HG03575 (cell line): ENCODE data around the gene LGALS1.
"Not testable (repeated sequence)": the region's sequence is repeated elsewhere in the genome, so short reads cannot be mapped to it uniquely, and the experiment has no call there.

Experiments
- ATAC-seq: cut with Tn5 transposase; IDR thresholded peaks from one replicate; pipeline ENCODE4 v1.9.1; 2021; ENCODE audit not compliant: unreplicated experiment, insufficient number of reproducible peaks, low FRiP score; ENCODE audit errors: extremely low read depth

LGALS1 gene

DNA sequence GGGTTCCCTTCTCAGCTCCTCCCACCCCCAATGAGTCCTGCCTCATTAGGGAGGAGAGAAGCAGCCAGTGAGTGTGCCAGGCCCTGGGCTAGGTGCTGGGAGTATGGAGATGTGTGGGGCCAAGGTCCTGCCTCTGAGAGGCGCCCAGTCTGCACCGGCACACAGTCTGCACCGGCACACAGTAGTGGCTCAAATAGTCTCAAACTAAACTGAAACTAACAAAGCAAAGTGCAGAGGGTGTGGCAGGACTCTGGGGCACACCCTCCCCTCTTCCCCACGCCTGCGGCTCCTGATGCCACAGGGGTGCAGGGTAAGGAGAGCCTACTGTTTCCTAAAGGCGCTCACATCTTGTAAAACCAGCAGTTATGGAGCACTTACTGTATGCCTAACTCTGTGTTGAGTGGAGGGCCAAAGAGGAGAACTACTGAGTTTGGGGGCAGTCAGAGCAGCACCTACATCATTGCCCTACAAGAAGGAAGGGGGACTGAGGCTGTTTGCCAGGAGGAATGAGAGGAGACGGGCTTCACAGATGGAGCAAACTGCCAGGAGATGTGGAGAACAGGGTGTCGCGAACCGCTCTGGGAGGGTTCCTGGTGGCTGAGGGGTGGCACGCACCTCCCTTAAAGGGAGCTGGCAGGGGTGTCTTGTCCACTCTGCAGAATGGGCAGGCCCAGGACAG, 36.9 kb upstream of the LGALS1 start:
- no peak for ATAC-seq

DNA sequence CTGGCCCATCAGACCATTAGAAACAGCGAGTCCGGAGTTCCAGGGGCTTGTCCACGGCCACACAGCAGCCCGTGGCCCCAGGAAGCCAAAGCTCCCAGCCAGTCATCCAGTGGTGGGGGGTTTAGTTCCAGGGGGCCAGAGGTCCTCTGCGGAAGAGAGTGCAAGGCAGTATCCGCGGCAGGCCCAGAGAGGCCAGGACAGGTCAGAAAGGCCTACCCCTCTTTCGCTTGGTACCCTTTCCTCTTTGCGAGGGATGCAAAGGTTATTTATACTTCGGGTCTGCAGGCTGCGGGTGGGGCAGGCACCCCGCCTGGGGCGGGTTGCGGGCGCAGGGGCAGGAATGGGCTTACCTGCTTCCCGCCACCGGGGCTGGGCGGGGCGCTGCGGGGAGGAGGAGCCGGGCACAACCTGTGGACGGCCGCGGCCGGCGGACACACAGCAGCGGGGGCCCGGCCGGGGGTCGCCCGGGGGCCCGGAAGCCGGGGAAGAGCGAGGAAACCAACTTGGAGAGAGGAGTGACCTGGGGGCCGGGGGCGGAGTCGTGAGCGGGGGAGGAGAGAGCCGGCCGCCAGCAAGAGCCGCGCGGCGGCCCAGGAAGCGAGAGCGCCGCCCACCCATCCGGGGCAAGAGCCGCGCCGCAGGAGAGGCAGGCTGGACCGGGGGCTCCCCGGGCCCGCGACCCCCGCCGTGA, 36.2 kb upstream of the LGALS1 start, which contains the start of gene SH3BP1:
Gene SH3BP1 (plus strand): TSS at position 600 of the 691 bp plus-strand sequence. CDS start 119 bp downstream, outside the sequence.
- no peak for ATAC-seq

DNA sequence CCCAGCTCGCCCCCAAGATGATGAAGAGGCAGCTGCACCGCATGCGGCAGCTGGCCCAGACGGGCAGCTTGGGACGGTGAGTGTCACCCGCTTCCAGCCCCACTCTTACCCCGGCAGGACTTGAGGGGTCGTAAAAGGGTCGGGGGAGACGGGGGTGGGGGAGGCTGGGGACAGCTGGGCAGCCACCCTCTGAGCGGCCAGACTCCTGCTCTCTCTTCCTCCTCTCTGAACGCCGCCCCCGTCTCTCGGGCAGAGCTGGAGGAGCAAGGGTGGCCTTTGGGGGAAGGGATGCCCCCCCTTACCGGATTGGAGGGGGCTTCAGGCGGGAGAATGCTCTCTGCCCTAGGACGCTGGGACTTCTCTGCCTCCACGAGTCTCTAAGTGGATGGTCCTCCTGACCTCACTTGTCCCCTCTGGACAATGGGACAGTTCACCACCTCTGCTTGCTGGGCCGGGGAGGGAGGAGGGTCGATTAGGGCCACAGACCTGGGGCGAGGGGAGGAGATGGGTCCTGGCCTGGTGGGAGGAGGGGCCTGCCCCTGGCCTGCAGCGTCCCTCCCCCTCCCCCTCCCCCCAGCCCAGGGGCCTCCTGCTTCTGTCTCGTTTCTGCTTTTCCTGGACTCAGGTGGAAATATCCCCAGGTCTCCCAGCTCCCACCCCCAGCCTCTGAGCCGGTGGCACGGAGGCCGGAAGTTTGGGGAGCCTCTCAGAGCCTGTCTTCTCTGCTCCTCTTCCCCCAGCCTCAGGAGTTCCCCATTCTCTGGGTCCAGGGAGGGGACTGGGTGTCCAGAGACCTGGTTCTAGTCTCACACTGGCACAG, 35.5 kb upstream of the LGALS1 start:
- no peak for ATAC-seq

DNA sequence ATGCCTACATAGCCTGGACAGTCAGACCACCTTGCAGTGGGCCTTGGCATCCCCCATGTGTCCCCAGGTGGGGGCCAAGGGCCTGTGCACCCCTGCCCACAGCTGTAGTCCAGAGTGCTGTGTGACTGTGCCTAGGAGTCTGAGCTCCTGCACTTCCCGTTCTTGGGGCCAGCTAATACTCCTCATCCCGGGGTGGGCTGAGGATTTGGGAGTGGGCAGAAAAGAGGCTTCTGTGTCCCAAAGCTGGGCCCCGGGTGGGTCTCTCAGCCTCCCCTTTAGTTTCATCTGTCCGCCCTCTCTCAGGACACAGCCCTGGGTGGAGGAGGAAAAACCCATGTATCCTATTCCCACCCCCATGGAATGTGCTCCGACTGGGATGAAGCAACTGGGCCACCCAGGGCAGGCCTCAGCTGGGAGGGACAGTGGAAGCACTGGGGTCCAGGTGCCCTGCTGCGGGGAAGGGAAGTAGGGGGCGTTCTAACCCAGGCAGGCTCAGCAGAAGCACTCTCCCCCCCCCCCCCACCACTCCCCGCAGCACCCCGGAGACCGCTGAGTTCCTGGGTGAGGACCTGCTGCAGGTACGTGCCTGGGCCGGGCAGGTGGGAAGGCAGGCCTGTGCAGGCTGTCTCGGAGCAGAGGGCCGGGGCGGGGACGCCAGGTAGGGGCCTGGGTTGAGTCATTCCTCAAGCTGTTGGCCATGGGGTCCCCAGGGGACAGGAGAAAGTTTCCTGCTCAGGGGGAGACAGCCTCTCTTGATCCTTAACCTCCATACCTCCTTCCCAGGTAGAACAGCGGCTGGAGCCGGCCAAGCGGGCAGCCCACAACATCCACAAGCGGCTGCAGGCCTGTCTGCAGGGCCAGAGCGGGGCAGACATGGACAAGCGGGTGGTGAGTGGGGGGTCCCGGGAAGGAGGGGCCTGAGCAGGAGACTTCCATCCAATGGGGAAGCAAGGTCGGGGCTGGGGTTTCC, 34.6 kb upstream of the LGALS1 start:
- no peak for ATAC-seq

DNA sequence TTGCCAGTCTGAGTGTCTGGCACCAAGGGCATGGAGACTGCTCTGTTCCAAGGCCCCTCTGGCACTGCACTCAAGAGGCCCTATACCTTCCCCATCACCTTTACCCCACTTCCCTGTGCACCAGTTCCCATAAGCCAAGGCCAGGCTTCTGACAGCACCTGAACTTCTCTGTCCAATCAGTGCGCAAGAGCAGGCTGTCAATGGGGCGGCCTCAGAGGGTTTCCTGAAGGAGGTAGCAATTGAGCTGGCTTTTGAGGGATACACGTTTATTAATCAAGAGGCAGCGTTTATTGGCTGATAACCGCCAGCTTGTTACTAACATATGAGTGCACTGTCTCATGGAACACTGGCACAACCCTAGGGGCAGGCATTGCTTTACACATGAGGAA, 33.9 kb upstream of the LGALS1 start:
- no peak for ATAC-seq

DNA sequence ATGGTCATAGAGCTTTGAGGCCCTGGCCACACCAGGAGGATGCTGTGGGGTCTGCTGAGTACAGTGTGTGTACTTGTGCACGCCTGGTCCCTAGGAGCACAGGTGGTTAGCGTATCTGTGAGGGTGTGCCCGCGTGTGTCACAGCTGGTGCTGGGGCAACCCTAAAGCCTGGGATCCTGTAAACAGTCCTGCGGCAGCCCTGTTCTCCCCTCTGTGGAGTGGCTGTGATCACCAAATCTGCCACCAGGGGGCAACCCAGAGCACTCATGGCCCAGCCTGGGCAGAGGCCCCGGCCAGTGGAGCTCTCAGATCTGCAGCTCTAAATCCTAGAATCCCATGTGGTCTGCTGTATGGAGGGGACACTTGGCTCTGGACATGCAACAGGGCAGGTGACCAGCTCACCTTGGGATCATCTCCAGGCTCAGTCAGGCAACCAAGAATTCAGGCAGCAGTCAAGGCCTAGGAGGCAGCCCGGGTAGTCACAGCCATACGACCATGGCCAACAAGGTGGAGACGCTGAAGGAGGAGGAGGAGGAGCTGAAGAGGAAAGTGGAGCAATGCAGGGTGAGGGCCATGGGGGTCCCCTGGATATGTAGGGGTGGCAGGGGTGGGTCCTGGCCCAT, 32.1 kb upstream of the LGALS1 start:
- ATAC-seq = no peak

DNA sequence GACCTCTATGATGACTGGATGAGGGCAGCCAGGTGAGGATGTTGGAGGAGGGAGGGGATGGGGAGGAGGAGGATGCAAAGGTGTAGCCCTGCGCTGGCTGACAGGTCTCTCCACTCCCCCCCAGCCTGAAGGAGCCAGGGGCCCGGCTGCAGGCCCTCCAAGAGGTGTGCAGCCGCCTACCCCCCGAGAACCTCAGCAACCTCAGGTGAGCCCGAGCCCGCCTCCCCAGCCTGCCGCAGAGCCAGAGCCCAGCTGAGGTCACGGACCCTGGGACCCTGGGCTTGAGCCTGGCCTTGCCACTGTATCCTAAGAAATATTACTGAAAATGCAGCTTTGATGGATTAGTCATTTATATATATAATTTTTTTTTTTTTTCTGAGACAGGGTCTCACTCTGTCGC, 28.1 kb upstream of the LGALS1 start:
- no peak for ATAC-seq

DNA sequence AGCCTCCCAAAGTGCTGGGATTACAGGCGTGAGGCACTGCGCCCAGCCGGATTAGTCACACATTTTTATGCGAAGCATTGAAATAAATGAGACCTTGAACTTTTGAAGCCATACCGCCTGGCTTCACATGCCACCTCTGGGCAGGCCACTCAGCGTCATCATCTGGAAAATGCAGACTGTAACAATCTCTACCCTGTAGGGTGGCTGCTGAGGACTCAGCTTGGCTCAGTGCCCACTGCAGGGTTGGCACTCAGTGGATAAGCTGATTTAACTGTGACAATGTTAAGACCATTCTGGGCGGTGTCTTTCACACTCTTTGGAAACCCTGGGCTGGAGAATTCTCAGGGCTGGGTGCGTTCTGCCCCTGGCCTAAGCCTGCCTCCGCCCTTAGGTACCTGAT, 27.5 kb upstream of the LGALS1 start:
- no peak for ATAC-seq

DNA sequence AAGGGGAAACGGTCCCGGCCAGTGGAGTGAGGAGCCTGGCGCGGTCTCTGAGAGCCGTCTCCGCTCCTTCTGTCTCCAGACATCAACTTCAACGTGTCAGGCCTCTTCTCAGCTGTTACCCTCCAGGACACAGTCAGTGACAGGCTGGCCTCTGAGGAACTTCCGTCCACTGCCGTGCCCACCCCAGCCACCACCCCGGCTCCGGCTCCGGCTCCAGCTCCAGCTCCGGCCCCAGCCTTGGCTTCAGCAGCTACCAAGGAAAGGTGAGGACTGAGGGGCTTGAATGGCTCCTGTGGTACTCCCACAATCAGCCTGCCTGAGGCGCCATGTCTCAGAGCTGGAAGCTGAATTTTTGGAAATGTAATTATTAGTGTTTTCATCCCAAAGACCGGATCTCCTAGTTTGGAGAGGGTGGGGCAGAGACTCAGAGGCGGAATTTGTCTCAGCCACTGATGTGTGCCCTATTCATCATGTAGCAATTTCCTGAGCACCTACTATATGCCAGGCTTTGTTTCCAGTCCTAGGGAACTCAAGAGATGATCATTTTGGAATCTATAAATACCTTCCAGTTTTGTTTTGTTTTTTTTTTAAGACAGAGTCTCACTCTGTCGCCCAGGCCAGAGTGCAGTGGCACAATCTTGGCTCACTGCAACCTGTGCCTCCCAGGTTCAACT, 24.8 kb upstream of the LGALS1 start:
- ATAC-seq = no peak

DNA sequence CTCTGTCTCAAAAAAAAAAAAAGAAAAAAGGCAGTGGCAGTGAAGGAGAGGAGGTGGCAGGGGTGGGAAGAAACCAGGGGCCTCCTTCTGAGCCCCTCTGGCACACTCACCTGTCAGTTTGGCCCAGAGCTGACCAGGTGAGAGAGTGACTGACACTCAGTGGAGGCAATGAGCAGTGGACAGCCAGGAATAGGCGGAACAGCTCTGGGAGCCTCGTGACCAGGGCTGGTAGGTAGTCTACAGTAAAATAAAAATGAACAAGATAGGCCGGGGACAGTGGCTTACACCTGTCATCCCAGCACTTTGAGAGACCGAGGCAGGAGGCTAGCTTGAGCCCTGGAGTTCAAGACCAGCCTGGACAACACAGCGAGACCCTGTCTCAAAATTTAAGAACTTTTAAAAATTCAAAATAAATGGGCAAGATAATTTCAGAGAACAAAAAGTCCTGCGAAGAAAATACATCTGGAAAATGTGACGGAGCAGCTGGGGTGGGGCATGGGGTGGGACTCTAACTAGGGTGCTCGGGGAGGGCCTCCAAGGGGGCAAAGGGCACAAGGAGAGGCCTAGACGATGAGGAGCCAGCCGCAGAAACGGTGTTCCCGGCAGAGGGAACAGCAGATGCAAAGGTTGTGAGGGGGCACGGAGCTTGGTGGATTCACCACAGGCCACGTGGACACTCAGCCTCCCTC, 20.7 kb upstream of the LGALS1 start:
- no peak for ATAC-seq

DNA sequence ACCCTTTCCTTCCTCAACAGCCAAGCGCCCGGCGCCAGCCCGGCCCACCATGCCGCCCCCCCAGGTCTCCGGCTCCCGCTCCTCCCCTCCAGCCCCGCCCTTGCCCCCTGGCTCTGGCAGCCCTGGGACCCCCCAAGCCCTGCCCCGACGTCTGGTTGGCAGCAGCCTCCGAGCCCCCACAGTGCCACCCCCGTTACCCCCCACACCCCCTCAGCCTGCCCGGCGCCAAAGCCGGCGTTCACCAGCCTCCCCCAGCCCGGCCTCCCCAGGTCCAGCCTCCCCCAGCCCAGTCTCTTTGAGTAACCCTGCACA, 20.2 kb upstream of the LGALS1 start:
- no peak for ATAC-seq

DNA sequence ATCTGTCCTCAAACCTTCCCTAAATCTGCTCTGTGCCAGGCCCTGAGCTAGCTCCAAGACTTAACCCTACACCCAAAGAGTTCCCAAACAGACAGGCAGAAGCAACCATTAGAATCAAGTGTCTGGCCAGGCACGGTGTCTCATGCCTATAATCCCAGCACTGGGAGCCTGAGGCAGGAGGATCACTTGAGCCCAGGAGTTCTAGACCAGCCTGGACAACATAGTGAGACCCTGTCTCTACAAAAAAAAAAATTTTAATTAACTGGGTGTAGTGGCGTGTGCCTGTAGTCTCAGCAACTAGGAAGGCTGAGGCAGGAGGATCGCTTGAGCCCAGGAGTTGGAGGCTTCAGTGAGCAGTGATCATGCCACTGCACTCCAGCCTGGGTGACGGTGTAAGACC, 18.9 kb upstream of the LGALS1 start:
- not testable (repeated sequence) for ATAC-seq

DNA sequence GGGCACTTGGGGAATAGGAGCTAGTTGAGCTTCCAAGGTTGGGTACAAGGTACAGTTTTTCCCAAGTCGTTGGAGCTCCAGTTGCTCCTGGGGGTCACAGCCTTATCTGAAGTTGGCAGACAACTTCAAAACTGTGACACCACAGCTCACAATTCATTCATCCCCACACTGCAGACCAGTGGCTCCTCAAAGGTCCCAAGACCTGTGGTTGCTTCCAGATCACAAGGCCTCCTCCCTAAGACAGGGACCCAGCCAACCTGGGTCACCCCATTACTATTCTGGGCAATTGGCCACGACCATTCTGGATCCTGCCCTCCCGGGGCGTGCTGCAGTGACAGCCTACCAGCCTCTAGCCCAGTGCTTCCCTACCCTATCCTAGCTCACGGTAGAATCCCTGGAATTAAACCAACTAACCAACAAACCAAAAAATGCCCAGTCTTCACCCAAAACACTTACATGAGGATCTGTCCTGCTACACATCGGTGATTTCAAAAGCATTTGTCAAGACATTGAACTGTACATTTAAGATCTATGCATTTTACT, 17.8 kb upstream of the LGALS1 start:
- ATAC-seq = no peak

DNA sequence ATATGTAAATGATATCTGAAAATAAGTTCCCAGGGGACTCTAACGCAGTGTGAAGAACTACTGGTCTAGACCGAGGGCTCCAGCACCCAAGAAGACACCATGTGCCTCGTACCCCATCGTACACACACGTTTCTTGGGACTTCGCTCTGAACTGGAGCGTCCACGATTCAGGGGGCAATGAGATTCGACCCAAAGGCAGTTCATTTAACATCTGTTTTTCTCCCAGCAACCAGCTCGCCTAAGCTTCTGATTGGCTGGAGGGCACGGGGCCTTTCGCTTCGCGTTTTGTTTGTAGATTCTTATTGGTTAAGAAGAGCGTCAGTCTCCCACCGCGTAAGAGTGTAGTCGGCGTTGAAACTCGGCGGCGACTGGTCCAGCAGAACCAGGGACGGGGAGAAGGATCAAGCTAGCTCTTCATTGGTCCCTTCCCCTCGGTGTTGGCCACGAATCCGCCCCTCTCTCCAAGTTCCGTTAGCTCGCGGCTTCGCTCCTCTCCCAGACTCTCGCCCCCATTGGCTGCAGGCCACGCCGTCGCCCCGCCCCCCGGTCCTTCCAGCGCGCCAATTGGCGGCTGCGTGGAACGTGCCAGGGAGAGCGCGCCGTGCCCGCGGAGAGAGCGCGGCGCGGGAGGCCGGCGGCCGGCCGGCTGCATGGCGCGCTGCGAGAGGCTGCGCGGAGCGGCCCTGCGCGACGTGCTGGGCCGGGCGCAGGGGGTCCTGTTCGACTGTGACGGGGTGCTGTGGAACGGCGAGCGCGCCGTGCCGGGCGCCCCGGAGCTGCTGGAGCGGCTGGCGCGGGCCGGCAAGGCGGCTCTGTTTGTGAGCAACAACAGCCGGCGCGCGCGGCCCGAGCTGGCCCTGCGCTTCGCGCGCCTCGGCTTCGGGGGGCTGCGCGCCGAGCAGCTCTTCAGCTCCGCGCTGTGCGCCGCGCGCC, 17.0 kb upstream of the LGALS1 start, which contains the start of gene PDXP:
Gene PDXP (plus strand): TSS at position 591 of the 933 bp plus-strand sequence. CDS start 60 bp downstream, at position 651.
- ATAC-seq = peak; percentile 33

DNA sequence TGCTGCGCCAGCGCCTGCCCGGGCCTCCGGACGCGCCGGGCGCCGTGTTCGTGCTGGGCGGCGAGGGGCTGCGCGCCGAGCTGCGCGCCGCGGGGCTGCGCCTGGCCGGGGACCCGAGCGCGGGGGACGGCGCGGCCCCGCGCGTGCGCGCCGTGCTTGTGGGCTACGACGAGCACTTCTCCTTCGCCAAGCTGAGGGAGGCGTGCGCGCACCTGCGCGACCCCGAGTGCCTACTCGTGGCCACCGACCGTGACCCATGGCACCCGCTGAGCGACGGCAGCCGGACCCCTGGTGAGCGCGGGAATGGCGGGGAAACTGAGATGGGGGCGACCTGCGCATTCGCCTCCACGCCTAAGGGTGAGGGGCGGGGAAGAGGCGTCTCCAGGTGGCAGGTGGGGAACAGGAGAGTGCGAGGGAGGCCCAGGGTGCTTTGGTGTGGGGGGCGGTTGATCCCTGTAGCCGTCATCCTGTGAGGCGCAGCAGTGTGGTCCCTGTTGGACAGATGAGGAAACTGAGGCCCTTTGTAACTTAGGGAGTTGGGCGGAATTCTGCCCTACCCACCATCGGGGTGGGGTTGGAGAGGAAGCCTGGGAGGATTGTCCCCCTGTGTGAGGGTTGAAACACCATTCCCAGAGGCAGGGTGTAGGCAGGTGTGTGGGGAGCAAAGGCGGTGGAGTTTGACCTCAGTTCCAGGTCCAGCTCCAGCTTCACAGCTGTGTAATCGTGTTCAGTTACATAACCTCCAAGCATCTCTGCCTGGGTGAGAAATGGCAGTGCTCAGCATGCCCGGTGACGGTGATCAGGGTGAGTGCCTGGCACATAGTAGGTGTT, 16.2 kb upstream of the LGALS1 start:
- ATAC-seq = no peak
